Nephron (organoid): ENCODE data around the gene CCDC138.

ENCODE experiments used
- H3K27ac Mint-ChIP-seq, 3 experiments: 2 replicates each; pipeline ENCODE4 v1.8.0; 2020; ENCODE audit warnings: mixed read lengths in 3 of 3, mild to moderate bottlenecking in 2 of 3, moderate library complexity in 1 of 3
- H3K27me3 Mint-ChIP-seq: 2 replicates; pipeline ENCODE4 v1.8.0; 2021; ENCODE audit warnings: low read depth, mild to moderate bottlenecking, moderate library complexity, mixed read lengths
- H3K36me3 Mint-ChIP-seq: 2 replicates; pipeline ENCODE4 v1.8.0; 2020; ENCODE audit warnings: low read depth, mixed read lengths
- H3K4me1 Mint-ChIP-seq: 2 replicates; pipeline ENCODE4 v1.8.0; 2020; ENCODE audit warnings: mixed read lengths
- H3K4me3 Mint-ChIP-seq, 3 experiments: 2 replicates each; pipeline ENCODE4 v1.8.0; 2020; ENCODE audit warnings: mild to moderate bottlenecking in 3 of 3, mixed read lengths in 3 of 3, moderate library complexity in 2 of 3
- H3K9me3 Mint-ChIP-seq: 2 replicates; pipeline ENCODE4 v1.8.0; 2020; ENCODE audit warnings: mixed read lengths
- TF ChIP-seq, protein P1 (sequence below), 3 experiments: fragments of 200-600 bp; sonication (generic); IDR thresholded peaks; one replicate each; pipeline ENCODE4 v1.5.0; 2021; ENCODE audit warnings: antibody characterized with exemption in 3 of 3; ENCODE audit not compliant: unreplicated experiment in 3 of 3

Gene CCDC138

DNA sequence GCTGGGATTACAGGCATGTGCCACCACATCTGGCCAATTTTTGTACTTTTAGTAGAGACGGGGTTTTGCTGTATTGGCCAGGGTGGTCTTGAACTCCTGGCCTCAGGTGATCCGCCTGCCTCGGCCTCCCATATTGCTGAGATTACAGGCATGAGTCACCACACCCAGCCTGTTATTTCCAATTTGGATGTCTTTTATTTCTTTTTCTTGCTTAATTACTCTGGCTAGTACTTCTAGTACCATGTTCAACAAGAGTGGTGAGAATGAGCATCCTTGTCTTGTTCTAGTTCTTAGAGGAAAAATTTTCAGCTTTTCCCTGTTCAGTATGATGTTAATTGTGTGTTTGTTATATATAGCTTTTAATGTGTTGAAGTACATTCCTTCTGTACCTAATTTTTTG lies 23.4 kb downstream of the CCDC138 start:
- Mint-ChIP-seq H3K36me3 (peaks cover 79% of the 10 kb centered on the region), H3K4me1 (no peaks in the 10 kb centered on the region), H3K27ac (no peak overlapping the region), H3K9me3 (peaks cover 36% of the 10 kb centered on the region), H3K27me3 (no peaks in the 10 kb centered on the region), H3K4me3 (no peak overlapping the region)
- TF ChIP-seq, protein P1, sequence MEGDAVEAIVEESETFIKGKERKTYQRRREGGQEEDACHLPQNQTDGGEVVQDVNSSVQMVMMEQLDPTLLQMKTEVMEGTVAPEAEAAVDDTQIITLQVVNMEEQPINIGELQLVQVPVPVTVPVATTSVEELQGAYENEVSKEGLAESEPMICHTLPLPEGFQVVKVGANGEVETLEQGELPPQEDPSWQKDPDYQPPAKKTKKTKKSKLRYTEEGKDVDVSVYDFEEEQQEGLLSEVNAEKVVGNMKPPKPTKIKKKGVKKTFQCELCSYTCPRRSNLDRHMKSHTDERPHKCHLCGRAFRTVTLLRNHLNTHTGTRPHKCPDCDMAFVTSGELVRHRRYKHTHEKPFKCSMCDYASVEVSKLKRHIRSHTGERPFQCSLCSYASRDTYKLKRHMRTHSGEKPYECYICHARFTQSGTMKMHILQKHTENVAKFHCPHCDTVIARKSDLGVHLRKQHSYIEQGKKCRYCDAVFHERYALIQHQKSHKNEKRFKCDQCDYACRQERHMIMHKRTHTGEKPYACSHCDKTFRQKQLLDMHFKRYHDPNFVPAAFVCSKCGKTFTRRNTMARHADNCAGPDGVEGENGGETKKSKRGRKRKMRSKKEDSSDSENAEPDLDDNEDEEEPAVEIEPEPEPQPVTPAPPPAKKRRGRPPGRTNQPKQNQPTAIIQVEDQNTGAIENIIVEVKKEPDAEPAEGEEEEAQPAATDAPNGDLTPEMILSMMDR (IDR thresholded peaks at IDR 0.05; ENCODE audit: unreplicated experiment in 3 of 3) = no peak

DNA sequence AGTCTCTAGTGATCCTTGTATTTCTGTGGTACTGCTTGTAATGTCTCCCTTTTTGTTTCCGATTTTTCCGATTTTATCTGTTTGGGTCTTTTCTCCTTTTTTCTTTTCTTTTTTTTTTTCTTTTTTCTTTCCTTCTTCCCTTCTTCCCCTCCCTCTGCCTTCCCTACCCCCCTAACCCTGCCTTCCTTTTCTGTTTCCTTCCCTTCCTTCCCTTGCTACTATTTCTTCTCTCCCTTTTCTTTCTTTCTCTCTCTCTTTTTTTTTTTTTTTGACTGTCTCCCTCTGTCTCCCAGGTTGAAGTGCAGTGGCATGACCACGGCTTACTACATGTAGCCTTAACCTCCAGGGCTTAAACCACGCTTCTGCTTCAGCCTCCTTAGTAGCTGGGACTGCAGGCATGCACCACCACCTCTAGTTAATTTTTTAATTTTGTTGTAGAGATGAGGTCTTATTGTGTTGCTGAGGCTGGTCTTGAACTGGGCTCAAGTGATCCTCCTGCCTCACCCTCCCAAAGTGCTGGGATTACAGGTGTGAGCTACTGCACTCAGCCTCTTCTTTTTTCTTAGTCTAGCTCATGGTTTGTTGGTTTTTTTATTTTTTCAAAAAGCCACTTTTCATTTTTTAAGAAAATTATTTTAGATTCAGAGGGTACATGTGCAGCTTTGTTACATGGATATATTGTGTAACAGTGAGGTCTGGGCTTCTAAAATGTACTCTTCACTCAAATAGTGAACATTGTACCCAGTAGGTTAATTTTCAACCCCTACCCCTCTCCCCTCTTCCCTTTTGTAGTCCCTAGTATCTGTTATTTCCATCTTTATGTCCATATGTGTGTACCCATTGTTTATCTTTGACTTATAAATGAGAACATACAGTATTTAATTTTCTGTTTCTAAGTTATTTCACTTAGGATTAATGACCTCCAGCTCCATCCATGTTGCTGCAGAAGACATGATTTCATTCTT lies 24.7 kb downstream of the CCDC138 start:
- Mint-ChIP-seq H3K4me3 (no peak overlapping the region), H3K27me3 (no peaks in the 10 kb centered on the region), H3K4me1 (no peaks in the 10 kb centered on the region), H3K9me3 (peaks cover 36% of the 10 kb centered on the region), H3K36me3 (peaks cover 84% of the 10 kb centered on the region), H3K27ac (no peak overlapping the region)
- TF ChIP-seq, protein P1 (IDR thresholded peaks at IDR 0.05; ENCODE audit: unreplicated experiment in 3 of 3) = no peak

DNA sequence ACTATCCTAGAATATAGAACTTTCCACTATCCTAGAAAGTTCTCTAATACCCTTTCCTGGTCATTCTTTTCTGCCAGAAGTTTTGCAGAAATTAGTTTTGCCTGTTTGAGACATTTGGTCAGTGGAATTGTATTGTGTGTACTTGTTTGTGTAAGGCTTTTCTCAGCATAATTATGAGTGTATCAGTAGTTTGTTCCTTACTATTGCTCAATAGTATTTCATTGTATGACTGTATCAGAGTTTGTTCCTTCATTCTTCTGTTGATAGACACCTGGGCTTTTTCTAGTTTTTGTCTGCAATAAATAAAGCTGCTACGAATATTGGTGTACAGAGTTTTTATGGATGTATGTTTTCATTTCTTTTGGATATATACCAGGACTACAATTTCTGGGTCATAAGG lies 27.2 kb downstream of the CCDC138 start:
- TF ChIP-seq, protein P1 (IDR thresholded peaks at IDR 0.05; ENCODE audit: unreplicated experiment in 3 of 3) = no peak
- peaks cover 81% of the 10 kb centered on the region for H3K36me3 Mint-ChIP-seq
- no peak overlapping the region for H3K4me3 Mint-ChIP-seq
- peaks cover 27% of the 10 kb centered on the region for H3K9me3 Mint-ChIP-seq
- no peaks in the 10 kb centered on the region for H3K27me3 Mint-ChIP-seq
- no peaks in the 10 kb centered on the region for H3K4me1 Mint-ChIP-seq
- H3K27ac Mint-ChIP-seq = no peak overlapping the region

DNA sequence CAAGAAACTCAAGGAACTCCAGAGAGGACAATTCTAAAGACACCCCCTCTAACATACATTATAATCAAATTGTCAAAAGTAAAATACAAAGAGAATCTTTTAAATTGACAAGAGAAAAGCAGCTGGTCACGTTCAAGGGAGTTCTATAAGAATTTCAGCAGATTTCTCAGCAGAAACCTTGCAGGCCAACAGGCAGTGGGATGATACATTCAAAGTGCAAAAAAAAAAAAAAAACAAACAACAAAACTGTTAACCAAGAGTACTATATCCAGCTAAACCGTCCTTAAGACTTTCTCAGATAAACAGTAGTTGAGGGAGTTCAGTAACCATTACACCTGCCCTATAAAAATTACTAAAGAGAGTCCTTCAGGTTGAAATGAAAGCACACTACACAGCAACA lies 33.9 kb downstream of the CCDC138 start:
- H3K36me3 Mint-ChIP-seq = peaks cover 83% of the 10 kb centered on the region

DNA sequence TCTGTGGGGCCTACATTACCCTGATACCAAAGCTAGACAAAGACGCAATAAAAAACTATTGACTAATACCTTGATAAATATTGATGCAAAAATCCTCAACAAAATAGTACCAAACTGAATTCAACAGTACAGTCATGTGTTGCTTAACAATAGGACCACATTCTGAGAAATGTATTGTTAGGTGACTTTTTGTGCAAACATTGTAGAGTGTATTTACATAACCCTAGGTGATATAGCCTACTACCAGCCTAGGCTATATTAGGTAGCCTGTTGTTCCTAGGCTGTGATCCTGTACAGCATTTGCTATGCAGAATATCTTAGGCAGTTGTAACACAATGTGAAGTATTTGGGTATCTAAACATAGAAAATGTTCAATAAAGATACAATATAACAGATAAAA lies 36.7 kb downstream of the CCDC138 start:
- no peaks in the 10 kb centered on the region for H3K4me1 Mint-ChIP-seq
- no peak overlapping the region for H3K27ac Mint-ChIP-seq
- H3K4me3 Mint-ChIP-seq = no peak overlapping the region
- TF ChIP-seq, protein P1 (IDR thresholded peaks at IDR 0.05; ENCODE audit: unreplicated experiment in 3 of 3) = no peak
- H3K27me3 Mint-ChIP-seq = no peaks in the 10 kb centered on the region
- peaks cover 65% of the 10 kb centered on the region for H3K36me3 Mint-ChIP-seq
- peaks cover 18% of the 10 kb centered on the region for H3K9me3 Mint-ChIP-seq

More for the DNA sequence above, 33.9 kb downstream of the CCDC138 start:
- Mint-ChIP-seq H3K27me3 (no peaks in the 10 kb centered on the region), H3K4me1 (no peaks in the 10 kb centered on the region), H3K27ac (no peak overlapping the region), H3K4me3 (no peak overlapping the region), H3K9me3 (peaks cover 18% of the 10 kb centered on the region)
- TF ChIP-seq, protein P1 (IDR thresholded peaks at IDR 0.05; ENCODE audit: unreplicated experiment in 3 of 3) = no peak
